Right renal pelvis (tissue), 4 donors: ENCODE measurements around the gene CTNNA1. TPM values are rescaled to one million over a fixed set of nuclear protein-coding genes. Genes with fewer than 3 reads are reported as not detected.
"Not testable (repeated sequence)": the region's sequence is repeated elsewhere in the genome, so short reads cannot be mapped to it uniquely, and the experiment has no call there.

Experiments used
- DNase-seq, 4 donors: peaks; one replicate each; pipeline ENCODE4 v3.0.0-alpha.2; 2013; ENCODE audit warnings: low read depth in 4 of 4, low spot score in 3 of 4, missing footprints in 1 of 4
- polyA plus RNA-seq, 4 donors: library from polyadenylated mRNA; unstranded; fragments of 120-200 nt; gene quantifications; one replicate each; pipeline ENCODE4 v1.2.1, GENCODE V29; 2013; ENCODE audit not compliant: insufficient read length in 4 of 4

CTNNA1 gene
- polyA plus RNA-seq, 4 donors = 368 to 439 (median 406) TPM

DNA sequence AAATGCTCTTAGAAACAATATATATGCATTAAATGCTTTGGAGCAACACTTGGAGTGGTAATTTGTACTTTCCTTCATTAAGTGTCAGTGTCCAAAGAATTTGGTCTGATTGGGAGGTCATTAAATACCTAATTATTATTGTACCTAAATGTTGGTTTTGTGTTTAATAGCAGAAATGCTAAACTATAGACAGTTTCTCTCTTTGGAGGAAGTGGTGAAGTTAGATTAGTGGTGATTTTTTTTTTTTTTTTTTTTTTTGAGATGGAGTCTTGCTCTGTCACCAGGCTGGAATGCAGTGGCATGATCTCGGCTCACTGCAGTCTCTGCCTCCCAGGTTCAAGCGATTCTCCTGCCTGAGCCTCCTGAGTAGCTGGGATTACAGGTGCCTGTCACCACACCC, 168.1 kb downstream of the CTNNA1 start:
- not testable (repeated sequence) for DNase-seq

DNA sequence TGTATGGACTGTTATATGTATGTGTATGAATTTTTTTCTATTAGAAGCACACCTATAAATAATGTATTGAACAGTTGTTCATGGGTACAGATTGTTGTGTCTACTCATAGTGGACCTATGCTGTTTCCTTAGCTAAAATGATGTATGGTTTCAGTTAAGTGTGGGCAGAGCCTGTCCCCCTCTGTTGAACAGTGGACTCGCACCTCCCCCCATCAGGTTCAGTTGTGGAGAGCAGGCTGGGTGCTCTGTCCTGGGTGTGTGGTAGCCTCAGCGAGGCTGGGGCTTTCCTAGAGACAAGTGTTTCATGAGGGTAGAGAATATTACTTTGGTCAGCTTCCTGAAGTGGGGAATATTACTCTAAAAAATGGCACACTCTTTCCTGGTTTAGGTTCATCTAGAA, 169.3 kb downstream of the CTNNA1 start:
- DNase-seq = no peak

GRCh38 chr5:138925090-138925635, 171.9 kb downstream of the CTNNA1 start:
- DNase-seq = no peak

- DNase-seq = no peak
These were observed 173.0 kb downstream of the CTNNA1 start for GRCh38 chr5:138926257-138926656.

DNA sequence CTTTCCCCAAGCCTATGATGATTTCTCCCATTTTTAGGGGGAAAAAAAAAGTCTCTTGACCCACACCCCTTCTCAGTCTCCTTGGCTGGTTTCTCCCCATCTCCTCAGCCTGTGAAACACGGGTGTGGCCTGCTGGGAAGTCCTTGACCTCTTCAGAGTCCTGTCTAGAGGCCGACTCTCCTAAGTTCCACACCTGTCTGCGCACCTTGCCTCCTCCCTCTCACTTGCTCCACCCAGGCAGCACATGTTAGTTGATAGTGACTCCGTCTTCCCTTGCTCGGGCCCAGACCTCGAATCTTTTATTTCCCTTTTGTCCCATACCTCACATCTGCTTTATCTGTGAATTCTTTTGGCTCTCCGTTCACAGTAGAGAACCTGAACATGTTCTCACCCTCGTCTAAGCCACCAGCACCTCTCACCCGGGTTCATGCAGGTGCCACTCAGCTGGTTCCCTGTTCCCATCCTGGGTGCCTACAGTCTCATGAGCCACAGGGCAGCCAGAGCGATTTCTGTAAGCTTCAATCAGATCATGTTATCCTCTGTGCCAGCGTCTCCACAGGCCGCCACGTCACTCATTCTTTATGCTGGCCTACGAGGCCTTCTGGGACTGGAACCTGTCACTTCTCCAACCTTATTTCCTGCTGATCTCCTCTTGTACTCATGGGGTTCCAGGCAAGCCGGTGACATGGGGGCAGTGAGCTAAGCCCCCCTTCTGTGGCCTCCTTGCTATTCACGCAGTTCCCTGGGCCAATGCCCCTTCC, 173.6 kb downstream of the CTNNA1 start:
- DNase-seq = no peak

GRCh38 chr5:138927544-138927943, 174.3 kb downstream of the CTNNA1 start:
- DNase-seq = no peak

- peak in 1 of 4 donors; percentile 23 for DNase-seq
These were observed 174.8 kb downstream of the CTNNA1 start for GRCh38 chr5:138927979-138928378.

GRCh38 chr5:138929571-138929955, 176.3 kb downstream of the CTNNA1 start:
- DNase-seq = no peak

DNA sequence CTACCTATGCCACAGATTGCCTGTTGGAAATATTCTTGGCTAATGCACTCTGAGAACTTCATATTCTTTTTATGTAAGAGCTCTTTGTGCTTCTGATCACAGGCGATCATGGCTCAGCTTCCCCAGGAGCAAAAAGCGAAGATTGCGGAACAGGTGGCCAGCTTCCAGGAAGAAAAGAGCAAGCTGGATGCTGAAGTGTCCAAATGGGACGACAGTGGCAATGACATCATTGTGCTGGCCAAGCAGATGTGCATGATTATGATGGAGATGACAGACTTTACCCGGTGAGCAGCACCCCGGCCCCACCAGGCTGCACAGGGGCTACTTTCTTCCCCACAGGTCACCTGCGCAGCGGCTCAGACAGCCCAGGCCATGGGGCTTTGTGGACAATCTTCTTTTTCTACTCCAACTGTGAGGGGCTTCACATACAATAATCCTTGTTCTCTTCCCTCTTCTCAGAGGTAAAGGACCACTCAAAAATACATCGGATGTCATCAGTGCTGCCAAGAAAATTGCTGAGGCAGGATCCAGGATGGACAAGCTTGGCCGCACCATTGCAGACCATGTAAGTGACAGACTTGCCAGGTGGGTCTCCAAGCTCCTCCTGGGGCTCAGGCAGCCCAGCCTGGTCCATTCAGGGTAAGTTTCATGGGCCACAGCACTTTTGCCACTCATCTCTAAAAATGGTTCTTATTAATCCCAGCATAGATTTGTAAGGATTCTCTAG, 177.3 kb downstream of the CTNNA1 start:
- no peak for DNase-seq

DNA sequence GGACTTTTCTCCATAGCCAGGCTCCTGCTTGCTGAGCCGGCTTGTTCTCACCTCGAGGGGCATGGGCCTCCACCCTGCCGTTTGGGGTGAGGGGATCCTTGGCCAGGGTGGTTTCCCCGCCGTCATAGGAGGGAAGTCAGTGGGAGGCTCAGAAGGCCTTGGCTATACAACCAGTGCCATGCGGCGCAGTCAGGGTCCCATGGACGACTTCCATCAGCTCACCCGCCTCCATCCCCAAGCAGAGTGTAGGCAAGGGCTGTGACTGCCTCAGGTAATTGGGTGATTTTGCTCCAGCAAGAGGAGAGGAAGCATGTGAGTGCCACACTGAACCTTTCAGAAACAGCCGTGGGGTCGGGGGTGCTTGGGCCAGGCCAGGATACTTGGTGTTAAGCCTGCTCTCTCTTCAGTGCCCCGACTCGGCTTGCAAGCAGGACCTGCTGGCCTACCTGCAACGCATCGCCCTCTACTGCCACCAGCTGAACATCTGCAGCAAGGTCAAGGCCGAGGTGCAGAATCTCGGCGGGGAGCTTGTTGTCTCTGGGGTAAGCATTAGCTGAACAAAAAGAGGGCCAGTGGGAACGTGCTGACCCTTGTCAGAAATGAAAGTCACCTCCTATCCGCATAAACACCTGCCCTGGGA, 179.1 kb downstream of the CTNNA1 start:
- DNase-seq = no peak

DNA sequence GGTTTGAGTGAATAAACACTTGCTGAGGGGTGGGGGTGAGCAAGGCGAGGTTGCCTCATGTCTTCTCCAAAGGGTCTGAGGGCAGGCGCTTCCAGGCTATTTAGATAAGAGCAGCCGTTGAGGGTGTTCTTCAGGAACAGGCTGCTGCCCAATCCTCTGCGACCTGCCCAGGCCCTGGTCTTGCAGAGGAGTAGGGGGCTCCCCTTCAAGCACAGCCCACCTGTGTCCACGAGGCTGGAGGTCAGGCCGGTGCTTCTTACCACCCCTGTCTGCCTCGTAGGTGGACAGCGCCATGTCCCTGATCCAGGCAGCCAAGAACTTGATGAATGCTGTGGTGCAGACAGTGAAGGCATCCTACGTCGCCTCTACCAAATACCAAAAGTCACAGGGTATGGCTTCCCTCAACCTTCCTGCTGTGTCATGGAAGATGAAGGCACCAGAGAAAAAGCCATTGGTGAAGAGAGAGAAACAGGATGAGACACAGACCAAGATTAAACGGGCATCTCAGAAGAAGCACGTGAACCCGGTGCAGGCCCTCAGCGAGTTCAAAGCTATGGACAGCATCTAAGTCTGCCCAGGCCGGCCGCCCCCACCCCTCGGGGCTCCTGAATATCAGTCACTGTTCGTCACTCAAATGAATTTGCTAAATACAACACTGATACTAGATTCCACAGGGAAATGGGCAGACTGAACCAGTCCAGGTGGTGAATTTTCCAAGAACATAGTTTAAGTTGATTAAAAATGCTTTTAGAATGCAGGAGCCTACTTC, 180.5 kb downstream of the CTNNA1 start:
- DNase-seq = no peak

DNA sequence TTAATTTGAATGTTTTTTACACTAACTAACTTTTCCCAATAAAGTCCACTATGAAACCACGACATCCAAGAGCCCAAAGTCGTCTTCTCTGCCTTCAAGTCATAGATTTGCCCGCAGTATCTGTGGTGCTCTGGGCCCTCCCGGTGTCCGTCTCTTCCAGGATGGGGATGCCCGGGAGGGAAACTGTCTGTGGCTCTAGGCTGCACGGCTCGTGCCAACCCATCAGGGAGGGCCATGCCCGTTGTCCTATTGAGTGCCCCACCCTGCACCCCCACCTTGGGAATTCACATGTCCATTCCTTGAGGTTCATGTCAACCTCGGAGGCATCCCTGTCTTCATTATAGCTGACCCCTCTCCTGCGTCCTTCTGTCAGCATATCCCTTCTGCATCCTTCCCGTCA, 181.7 kb downstream of the CTNNA1 start:
- no peak for DNase-seq

DNA sequence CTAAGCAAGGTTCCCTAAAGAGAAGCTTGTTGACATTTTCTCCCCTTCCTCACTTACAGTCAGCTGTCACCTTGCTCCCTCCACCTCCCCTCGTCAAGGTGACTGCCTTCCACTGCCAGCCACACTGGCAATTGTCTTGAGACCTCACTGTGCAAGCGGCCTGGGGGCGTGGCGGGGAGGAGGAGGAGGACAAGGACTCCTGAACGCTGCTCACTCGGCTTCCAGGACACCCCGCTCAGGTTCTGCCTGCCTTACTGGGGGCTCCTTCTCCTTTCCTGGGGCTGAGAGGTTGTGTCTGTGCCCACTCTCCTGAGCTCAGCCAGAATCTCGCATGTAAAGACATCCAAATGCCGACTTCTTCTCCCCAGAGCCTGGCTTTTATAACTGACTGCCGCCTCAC, 182.2 kb downstream of the CTNNA1 start:
- no peak for DNase-seq

- DNase-seq = no peak
These were observed 183.2 kb downstream of the CTNNA1 start for GRCh38 chr5:138936225-138936967.

DNA sequence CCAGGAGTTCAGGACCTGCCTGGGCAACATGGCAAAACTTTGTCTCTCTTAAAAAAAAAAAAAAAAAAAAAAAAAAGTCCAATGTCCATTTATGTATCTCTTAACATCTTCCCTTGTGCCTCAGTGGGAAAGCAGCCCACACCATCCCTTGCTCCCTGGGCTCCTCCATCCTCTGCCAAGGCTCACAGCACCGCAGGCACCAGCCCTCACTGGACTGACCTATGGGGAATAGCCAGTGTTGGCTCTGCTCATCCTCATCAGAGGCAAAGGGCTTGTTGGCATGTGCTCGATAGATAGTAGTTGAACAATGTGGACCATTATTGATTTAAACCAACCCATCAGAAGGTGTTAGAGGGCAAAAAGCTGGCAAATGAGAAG, 183.7 kb downstream of the CTNNA1 start:
- no peak for DNase-seq

GRCh38 chr5:138937392-138938387, 184.5 kb downstream of the CTNNA1 start:
- DNase-seq = no peak

DNA sequence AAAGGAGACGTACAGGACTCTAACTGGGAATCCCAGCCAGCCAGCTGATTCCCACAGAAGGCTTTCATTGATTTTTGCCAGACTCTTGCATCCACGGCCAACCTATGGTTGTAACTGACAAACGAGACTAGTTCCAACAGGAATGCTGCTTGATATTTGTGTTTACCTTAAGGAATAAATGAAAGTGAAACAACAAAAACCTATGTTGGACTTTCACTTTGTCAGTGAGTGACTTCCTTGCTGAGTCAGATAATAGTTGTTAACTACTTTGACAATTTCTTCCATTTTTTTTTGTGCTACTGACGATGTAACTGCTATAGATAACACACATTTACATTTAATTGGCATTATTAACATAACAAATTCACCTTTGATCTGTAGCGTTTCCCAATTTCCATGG, 185.3 kb downstream of the CTNNA1 start:
- no peak for DNase-seq

DNA sequence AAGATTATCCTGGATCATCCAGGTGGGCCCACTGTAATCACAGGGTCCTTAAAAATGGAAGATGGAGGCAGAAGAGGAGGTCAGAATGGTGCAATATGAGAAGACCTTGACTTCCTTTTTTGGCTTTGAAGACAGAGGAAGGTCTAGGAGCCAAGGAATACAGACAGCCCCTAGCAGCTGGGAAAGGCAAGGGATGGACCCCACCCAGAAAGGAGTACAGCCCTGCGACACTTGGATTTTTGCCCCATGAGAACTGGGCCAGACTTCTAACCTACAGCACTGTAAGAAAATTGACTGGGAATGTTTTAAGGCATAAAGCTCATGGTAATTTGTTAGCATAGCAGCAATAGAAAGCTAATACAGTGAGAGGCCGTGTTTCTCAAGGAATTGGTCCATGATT, 188.8 kb downstream of the CTNNA1 start:
- DNase-seq = no peak

GRCh38 chr5:138942861-138943260, 189.6 kb downstream of the CTNNA1 start:
- DNase-seq = no peak
